Peyer's patch (tissue), 4 donors: ENCODE results near the gene UBL7.

Source experiments
- CTCF ChIP-seq, 6 experiments: fragments of 450-650 bp in 4 of 6; fragments of 200-600 bp in 2 of 6; sonication (generic) in 1 of 6; IDR thresholded peaks; one replicate each; pipeline ENCODE4 v1.5.1; 2017 to 2019; ENCODE audit warnings: antibody characterized with exemption in 6 of 6, mild to moderate bottlenecking in 3 of 6, moderate library complexity in 1 of 6
- POLR2A ChIP-seq, 2 donors: fragments of 450-650 bp; IDR thresholded peaks; one replicate each; pipeline ENCODE4 v1.5.1; 2017; ENCODE audit warnings: antibody characterized with exemption in 2 of 2, mild to moderate bottlenecking in 2 of 2, moderate library complexity in 2 of 2

DNA sequence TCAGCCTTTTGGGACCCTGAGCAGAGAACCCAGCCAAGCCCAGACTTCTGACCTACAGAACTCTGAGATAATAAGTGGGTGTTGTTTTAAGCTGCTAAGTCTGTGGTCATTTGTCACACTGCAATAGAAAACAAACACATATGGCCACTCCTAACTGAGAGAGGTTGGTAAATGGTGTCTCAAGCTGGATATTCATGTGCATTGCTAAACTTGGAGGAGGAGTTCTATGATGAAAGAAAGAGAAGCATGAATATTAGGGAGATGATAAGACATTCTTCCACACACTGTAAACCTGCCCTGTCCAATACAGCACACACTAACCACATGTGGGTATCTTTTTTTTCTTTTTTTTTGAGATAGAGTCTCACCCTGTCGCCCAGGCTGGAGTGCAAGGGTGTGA is 27.8 kb upstream of the UBL7 start:
- no peak for TF ChIP-seq CTCF (IDR thresholded peaks at IDR 0.05)
- TF ChIP-seq POLR2A (IDR thresholded peaks at IDR 0.05) = no peak
